HG03025 (cell line): ENCODE results near the gene AMMECR1.
"Not testable (repeated sequence)": the region's sequence is repeated elsewhere in the genome, so short reads cannot be mapped to it uniquely, and the experiment has no call there.

Source experiments
- ATAC-seq: cut with Tn5 transposase; IDR thresholded peaks from one replicate; pipeline ENCODE4 v1.9.1; 2021; ENCODE audit warnings: mild to moderate bottlenecking, moderate library complexity; ENCODE audit not compliant: unreplicated experiment, low FRiP score

AMMECR1 gene

DNA sequence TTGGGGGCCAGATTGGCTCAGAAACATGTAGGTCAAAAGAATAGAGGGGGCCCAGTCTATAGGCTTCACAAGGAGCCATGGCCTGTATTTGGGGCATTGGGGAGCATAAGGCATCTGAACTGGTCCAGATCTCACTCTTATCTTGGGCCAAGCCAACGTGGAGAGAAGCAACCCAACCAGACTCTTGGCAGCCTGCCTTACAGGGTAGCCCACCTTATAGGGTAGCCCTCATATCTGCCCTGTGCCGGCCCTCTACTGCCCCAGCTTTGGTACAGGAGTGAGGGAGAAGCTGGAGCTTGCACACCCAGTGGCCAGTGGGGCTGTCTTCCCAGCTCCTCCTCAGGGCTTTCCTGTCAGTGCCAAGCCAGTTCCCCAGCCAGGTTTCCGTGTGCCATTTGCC, 142.2 kb downstream of the AMMECR1 start:
- ATAC-seq: no peak

GRCh38 chrX:110175146-110175545, 142.7 kb downstream of the AMMECR1 start:
- ATAC-seq: no peak

- ATAC-seq: no peak
Observed at GRCh38 chrX:110173192-110174175, 144.4 kb downstream of the AMMECR1 start.

GRCh38 chrX:110172215-110172614, 145.7 kb downstream of the AMMECR1 start:
- peak; percentile 98 for ATAC-seq

- no peak for ATAC-seq
Observed at GRCh38 chrX:110171442-110171841, 146.4 kb downstream of the AMMECR1 start.

DNA sequence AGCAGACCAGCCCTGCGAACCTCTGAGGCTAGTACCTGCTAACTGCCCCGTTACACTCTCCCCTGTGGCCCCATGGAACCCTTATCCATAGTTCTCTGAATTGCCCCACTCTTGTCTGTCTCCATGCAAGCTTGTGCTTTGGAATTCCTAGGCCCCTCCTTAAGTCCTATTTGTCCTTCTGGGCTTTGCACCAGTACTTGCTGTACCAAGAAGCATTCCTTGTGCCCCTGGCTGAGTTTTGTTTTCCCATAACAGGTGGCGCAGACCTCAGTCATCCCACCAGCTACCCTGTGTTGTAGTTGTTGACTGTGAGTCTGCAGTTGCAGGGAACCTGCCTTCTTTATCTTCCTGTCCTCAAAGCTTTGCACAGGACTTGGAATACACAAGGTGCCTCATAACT, 147.9 kb downstream of the AMMECR1 start:
- no peak for ATAC-seq

DNA sequence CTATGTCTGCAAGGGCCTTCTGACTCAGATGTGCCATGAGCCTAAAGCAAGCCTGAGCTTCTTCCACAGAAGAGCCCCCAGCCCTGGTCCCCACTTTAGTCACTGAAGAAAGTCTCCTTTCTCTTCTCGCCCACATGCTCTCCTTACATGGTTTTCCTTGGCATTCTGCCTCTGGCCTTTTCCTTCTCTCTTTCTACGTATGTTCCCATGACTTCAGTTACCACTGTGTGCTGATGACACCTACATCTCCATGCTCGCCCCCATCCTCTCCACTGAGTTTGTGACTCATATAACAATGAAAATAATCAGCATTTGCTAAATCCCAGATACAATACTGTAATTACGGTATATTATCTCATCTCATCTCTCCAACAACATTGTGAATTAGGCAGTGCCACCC, 149.3 kb downstream of the AMMECR1 start:
- no peak for ATAC-seq

DNA sequence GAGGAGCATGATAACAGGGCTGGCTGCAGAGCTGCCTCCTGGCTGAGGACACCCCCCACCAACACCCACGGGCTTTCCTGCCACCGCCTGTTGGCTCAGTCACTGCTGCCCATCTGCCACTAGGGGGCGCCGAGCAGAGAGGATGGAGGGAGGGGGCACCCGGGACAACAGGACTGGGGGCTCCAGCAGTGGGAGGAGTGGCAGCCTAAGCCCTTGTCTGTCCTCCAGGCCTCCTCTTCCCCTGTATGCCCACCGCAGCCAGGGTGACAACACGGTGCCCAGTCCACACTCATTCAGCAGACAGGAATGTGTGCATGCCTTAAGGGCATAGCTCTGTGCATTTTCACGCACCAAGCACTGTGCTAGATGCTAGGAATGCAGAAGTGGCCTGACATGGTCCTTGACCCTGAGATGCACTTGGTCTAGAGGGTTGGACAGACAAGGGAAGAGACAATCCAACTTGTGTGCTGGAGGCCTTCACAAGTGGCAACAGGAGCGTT, 149.9 kb downstream of the AMMECR1 start:
- no peak for ATAC-seq

DNA sequence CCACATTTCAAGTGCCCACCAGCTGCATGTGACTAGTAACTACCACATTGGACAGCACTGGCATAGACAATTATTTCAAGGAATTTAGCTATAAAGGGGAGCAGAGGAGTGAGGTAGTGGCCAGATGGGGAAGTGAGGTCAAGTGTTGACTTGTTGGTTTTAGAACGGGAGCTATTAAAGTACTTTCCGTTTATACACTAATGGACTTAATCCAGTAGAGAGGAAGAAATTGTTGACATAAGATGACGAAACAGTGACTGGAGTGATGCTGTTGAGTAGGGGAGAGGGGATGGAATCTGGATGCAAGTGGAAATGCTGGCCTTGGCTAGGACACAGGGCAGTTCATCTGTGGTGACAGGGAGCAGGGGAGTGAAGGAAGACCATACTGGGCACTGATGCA, 154.4 kb downstream of the AMMECR1 start:
- no peak for ATAC-seq

GRCh38 chrX:110162867-110163266, 155.0 kb downstream of the AMMECR1 start:
- no peak for ATAC-seq

GRCh38 chrX:110162131-110162530, 155.8 kb downstream of the AMMECR1 start:
- ATAC-seq: no peak

DNA sequence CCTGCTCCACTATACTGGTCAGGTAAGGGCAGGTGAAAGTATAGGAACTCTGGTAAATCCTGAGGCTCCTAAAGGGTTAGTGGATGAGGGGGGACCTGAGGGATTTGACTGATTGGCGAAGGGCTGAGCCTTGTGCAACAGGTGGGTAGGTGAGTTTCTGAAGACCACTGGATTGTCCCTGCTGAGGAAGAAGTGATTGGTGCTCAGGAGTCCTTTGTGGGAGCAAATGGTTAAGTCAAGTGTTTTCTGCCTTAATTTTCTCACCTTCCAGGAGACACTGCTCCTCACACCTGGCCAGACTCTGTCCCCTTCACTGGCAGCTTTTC, 156.6 kb downstream of the AMMECR1 start:
- no peak for ATAC-seq

- no peak for ATAC-seq
Observed at GRCh38 chrX:110159865-110160264, 158.0 kb downstream of the AMMECR1 start.

GRCh38 chrX:110159235-110159634, 158.7 kb downstream of the AMMECR1 start:
- ATAC-seq: no peak

GRCh38 chrX:110157444-110157843, 160.4 kb downstream of the AMMECR1 start:
- no peak for ATAC-seq

DNA sequence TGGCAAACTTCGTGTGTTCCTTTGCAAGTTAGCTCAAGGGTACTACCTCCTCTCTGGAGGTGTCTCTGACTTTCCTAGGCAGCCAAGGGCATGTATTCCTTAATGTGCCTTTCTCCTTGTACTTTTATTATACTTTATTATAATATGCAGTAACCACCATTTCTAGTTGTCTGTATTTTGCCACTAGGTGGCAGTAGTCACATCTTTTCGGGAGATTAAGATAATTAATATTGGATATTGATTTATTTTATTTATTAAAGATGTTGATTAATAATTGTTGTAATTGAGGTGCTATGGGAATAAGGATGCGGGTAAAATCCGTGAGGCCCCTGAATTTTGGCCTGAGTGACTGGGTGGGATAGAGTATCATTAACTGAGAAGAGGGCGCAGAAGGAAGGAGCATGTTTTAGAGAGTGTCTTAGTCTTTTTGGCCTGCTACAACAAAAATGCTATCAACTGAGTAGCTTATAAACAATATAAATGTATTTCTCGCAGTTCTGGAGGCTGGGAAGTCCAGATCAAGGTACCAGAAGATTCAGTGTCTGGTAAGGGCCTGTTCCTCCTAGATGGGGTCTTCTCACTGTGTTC, 161.6 kb downstream of the AMMECR1 start:
- no peak for ATAC-seq

- ATAC-seq: no peak
Observed at GRCh38 chrX:110155759-110156158, 162.1 kb downstream of the AMMECR1 start.

DNA sequence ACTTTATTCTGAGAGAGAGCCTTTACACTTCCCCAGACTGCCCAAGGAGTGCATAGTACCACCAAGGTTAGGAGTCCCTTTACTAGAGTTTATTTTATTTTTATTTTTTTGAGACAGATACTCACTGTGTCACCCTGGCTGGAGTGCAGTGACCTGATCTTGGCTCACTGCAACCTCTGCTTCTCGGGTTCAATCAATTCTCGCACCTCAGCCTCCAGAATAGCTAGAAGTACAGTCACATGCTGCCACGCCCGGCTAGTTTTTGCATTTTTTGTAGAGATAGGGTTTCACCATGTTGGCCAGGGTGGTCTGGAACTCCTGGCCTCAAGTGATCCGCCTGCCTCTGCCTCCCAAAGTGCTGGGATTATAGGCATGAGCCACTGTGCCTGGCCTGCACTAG, 163.6 kb downstream of the AMMECR1 start:
- ATAC-seq: not testable (repeated sequence)

DNA sequence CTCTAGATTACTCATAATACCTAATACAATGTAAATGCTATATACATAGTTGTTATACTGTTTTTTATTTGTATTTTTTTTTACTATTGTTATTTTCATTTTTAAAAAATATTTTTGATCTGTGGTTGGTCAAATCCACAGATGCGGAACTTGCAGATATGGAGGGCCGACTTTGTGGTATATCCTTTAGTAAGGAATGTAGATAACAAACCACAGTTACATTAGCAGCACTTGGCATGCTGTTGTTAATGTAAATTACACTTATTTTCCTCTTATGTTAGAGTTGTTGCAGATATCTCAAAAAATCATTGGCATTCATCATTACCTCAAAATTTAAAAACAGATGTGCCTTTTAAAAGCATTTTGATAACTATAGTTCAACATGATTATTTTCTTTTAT, 164.0 kb downstream of the AMMECR1 start:
- no peak for ATAC-seq

DNA sequence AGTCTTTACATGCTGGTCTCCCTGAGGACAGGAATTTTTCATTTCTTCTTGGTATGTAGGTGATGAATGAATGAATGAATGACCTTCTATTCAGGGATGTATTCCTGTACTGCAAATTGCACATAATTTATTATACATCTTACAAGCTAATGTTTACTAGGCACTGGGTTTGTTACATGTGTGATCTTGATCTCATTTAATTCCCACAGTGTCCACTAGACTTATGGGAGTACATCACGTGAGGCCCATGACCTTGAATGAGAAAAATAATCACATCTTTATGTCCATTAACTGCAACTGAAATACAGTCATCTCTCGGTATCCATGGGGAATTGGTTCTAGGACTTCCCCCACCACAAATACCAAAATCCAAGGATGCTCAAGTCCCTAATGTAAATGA, 164.6 kb downstream of the AMMECR1 start:
- no peak for ATAC-seq

DNA sequence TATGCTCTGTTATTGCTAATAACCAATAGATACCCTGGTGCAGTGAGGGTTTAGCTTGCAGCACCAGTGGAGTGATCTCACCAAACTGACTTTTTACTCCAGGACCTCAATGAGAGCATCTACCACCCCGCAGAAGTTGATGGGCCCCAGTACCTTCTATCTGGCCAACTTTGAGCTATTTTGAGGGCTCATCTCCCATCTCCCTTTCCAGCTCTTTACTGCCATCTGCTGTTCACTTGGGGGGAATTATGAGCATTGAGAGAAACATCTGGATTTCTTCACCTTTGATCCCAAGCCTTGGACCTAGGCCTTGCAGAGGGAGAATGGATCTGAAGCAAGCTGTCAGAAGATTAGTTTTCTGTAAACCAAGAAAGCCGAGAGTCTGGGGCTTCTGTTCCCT, 171.4 kb downstream of the AMMECR1 start:
- peak; percentile 41 for ATAC-seq

GRCh38 chrX:110145854-110146253, 172.0 kb downstream of the AMMECR1 start:
- ATAC-seq: no peak
